DLD1 (cell line): ENCODE data around the gene MAP1LC3A.

Experiments
- in situ Hi-C: cut with HindIII; loops from 2 replicates; pipeline ENCODE4 v1.10.0; 2017; ENCODE audit warnings: low sequenced_read_pairs

The MAP1LC3A gene

DNA sequence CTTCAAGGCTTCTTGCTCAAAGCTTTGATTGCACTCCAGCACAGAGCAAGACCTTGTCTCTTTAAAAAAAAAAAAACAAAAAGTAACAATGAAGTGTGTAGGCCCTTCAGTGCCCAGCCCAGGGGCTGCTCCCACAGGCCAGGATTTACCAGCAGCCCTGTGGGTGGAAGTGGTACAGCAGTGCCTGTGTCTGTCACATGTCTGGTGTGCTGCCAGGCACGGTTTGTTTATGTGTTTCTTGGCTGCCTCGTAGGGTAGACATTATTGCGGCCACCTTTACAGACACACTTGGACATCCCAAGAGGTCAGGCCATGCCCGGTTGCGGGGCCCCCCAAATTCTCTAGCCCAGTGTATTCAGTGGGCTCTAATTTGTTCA, 29.6 kb upstream of the MAP1LC3A start:
- in situ Hi-C loops: no loop called here

DNA sequence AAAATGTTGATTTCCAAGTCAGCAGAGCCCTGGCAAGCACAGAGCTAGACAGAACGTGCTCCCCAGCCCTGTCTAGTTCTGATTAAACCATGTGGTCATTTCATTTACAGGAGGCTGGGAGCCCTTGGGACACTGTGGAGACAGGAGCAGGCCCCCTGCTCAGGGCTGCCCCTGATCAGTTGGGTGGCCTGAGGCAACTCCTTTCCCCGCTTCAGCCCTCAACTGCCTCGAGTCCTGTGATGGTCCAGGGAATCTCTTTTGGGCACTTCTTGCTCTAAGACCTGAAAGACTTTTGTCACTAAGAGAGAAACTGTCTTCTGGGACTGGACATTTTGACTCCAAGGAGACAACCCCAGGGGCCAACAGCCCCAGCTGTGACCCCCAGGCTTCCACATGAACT, 28.8 kb upstream of the MAP1LC3A start:
- in situ Hi-C loops: loop anchor here (10.0 kb wide), 1 partner anchor 345 kb away; no protein-coding TSS in a partner anchor

DNA sequence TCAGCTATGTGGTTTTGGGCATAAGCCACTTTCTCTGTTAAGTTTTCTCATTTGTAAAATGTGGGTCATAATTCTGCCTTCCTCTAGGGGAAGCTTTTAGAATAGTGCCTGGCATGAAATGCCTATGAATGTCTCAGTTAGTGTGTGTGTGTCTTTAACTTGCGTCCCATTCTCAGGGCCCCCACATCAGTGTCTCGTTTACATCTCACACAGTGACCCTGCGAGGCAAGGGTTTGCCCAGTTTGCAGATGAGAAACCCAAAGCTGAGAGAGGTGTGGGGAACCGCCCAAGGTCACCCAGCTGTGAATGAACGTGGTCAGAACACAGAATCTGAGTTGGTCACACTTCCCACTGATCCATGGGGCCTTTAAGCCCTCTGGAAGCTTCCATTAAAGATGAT, 28.2 kb upstream of the MAP1LC3A start:
- in situ Hi-C loops: loop anchor here (10.0 kb wide), 1 partner anchor 346 kb away; no protein-coding TSS in a partner anchor

DNA sequence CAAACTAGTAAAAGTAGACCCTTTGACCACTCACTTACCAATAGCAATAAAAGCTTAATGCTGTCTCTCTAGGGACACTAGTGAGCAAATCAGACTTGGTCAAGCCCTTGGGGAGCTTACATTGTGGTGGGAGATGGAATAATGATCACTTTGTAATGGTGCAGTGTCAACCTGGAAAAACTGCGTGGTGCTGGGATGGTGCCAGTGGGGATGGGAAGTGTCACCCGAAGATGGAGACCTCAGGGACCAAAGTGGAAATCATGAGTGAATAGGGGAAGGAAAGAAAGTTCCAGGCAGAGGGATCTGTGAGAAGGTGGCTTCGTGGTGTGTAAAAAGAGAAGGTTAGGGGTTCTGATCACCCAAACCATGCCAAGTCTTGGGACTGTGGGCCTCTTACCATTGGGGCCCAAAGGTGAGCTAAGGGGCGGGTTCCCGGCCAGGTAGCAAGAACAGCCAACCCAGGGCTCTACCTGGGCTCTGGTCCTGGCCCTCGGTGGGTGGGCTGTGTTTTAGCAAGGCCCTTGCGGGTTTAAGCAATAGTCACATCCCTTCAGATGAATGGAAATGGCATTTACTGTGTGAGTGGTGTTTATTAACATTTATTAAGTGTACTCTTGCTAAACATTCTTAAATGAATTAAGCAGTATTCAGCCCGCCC, 26.8 kb upstream of the MAP1LC3A start:
- in situ Hi-C loops: loop anchor here (10.0 kb wide), 1 partner anchor 347 kb away; no protein-coding TSS in a partner anchor

DNA sequence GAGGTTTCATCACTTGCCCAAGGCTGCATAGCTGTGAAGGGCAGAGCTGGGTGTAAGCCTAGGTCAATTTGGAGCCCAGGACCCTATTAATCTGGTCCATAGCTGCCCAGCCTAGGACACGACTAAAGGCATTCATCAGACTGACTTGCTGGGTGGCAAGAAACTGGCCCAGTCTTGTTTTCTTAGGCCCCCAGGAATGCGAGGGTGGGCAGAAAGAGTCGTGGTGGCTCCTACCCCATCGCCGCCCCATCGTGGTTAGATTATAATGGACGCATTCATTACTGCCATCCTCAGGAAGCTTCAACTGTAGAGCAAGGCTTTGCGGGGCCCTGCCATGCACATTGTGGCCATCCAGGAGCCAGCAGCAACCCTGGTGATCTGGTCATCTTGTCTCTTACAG, 26.2 kb upstream of the MAP1LC3A start:
- in situ Hi-C loops: loop anchor here (10.0 kb wide), 1 partner anchor 348 kb away; no protein-coding TSS in a partner anchor

DNA sequence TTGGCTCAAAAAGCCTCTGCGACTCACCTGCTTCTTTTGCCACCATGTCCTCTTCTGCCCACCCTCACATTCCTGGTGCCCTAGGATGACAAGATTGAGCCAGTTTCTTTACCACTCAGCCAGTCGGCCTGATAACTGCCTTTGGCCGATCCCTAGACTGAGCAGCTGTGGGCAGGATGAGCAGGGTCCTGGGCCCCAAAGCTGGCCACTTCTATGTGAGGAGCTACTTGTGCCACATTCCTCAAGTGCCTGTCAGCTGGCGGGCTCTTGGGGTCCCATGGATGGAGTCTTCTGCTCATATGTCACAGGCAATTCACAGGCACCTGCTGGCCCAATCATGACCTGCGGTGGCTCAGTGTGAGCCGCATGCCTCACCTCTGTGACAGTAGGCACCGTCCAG, 25.8 kb upstream of the MAP1LC3A start:
- in situ Hi-C loops: loop anchor here (10.0 kb wide), 1 partner anchor 348 kb away; no protein-coding TSS in a partner anchor

DNA sequence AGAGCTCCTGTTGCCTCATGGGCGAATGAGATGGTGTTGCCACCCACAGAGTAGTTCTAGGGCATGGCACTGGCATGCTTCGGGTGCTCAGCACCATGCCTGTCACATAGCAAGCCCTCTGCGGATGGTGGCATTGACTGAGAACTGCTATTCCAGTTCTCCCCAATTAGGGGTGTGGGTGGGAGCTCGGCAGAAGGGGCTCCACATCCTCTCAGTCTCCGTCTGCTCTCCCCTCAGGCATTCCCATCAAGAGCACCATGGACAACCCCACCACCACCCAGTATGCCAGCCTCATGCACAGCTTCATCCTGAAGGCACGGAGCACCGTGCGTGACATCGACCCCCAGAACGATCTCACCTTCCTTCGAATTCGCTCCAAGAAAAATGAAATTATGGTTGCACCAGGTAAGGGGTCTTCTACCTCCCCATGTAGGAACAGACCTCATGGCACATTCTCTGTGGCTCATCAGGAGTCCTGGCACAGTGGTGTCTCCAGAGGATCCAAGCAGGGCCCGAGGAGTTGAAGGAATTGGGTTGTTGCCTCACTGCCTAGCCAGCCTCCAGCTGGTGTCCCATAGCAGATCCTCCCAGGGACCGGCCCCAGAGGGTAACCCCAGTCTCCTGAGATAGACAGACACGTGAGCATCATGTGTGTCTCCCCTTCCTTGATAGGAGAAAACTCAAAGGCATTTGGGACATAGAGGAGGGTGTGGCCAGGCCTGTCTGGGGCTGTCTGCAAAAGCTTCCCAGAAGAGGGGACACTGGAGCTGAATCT, 23.9 kb upstream of the MAP1LC3A start:
- in situ Hi-C loops: loop anchor here (10.0 kb wide), 1 partner anchor 350 kb away; no protein-coding TSS in a partner anchor

DNA sequence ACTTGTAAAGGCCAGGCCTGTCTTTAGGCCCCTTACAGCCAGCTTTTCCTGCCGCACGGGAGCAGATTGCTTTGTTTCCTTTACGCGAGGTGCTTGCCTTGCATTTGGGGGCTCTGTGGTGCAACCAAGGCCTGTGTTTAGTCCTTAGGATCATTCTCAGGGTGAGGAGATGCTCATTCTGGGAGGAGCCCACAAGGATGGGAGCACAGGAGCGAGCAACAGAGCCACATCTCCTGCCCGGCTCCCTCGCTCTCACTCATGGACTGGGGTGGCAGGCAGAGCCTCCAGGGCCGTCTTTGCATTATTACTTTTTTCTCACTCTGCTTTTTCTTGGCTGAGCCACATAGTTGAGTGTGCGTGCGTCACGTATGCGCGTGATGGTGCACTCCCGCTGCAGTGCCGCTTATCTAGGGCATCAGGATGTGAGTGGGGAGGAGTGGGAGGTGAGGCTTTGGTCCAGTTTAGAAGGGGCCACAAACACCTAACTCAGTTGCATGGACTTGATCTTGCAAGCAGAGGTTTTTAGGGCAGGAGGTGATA, 23.1 kb upstream of the MAP1LC3A start:
- in situ Hi-C loops: loop anchor here (10.0 kb wide), 1 partner anchor 351 kb away; no protein-coding TSS in a partner anchor

DNA sequence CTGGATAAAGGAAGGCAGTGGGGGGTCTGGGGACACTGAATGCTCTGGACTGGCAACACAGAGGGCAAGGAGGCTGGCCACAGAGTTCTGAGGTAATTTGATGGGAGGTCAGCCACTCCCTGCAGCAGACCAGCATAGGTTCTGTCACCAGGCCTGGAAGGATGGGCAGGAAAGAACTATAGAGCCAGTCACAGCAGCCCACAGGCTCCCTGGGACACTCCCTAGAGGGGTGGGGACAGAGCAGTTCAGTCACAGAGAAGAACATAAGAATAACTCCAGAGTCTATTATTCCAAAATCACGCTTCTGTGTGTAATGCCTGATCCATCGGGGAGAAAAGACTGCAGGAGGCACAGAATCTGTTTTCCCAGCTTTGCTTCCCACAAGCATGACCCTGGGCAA, 22.7 kb upstream of the MAP1LC3A start:
- in situ Hi-C loops: loop anchor here (10.0 kb wide), 1 partner anchor 351 kb away; no protein-coding TSS in a partner anchor

DNA sequence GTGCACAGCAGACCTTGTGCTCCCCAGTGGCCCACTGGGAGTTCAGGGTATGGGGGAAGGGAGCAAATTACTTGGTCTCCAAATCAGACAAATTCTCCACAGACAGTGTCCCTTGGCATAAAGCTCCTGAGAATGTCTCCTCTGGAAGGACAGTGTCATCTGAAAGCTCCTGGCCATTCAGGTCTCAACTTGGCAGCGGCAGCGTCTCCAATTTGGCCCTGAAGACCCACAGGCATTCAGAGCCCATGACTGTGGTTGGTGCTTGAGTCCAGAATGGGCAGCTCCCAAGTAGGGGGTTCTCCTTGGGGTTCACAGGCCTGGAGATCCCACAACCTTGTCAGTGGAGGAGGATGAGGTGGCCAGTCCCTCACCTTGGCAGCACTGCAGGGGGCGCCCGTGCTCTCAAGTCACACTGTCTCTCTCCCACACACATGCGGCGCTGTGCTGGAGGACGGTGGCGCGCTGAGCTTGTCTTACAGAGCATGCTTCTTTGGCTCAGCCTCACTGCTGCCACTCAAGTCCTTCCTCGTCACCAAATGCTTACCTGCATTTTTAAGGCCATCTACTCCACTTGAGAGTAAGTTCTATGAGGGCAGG, 21.6 kb upstream of the MAP1LC3A start:
- in situ Hi-C loops: loop anchor here (10.0 kb wide), 1 partner anchor 352 kb away; no protein-coding TSS in a partner anchor

DNA sequence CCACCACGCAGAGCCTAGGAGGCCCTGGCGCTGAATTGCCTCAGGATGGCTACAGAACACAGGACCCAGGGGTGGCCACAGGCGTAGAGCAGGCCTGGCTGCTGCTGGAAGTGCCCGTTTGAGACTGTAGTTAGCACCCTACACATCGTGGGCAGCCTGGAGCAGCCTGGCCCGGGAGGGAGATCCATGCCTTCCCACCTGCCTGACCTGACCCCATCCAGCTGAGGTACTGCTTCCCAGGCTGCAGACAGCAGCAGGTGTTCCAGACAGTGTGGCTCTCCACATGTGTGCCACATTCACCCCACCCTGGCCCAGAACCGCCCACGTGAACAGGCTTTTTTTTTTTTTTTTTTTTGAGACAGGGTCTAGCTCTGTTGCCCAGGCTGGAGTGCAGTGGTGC, 20.9 kb upstream of the MAP1LC3A start:
- in situ Hi-C loops: loop anchor here (10.0 kb wide), 1 partner anchor 353 kb away; no protein-coding TSS in a partner anchor

DNA sequence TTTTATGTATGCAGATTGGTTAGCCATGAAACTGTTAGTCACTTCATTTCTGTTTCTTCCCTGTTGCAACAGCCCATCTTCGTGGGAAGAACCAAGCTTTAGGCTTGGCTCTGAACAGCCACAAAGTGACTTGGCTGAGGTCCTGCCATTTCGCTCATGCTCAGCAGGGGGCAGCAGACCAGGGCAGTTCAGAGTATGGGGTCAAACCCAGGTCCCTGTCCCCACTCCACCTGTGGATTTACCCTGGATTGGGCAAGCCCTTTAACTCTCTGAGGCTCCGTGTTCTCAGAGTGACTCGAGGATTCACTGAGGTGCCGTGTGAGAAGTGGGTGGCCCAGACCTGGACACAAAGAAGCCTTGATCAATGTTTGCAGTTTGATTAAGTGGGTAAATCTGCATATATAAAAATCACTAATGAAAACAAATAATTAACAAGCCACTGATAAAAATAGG, 19.8 kb upstream of the MAP1LC3A start:
- in situ Hi-C loops: loop anchor here (10.0 kb wide), 1 partner anchor 354 kb away; no protein-coding TSS in a partner anchor

DNA sequence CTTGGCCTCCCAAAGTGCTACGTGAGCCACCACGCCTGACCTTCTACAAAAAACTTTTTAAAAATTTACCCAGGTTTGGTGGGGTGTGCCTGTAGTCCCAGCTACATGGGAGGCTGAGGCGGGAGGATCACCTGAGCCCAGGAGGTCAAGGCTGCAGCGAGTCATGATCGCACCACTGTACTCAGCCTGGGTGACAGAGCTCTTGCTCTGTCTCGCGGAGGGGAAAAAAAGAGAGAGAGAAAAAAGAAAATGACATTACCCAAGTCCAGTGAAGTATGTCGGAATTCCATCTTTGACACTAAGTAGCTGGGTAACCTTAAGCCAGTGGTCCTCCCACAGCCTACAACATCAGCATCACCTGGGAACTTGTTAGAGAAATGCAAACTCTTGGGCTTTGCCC, 18.8 kb upstream of the MAP1LC3A start:
- in situ Hi-C loops: loop anchor here (10.0 kb wide), 1 partner anchor 355 kb away; no protein-coding TSS in a partner anchor

DNA sequence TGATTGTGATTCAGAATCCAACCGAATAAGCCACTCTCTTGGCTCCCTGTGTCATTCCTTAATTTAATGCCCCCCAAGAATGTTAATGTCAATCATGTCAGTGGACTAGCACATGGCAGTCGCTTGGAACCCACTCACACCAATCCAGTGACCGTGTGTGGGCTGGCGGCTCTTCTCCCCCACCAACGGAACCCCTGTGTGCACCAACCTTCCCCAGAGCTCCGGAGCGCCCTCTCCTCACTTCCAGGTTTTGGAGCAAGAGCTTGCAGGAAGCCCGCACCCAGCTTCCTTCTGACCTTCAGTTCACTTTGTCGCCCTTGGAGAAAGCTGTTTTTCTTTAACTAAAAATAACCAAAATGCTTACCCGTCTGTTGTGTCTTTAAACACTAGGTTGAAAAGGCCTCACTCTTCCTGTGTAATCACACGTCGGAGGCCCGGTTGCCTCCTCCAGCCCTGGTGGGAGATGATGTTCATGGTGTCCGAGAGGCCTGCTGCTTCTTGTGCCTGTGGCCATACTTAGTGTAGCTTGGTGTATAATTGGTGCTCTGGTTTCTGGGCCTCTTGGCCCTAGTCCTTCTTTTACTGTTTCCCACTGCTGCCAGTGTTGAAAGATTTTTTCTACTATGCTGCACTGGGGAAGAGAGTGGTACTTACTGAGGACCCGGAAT, 17.8 kb upstream of the MAP1LC3A start:
- in situ Hi-C loops: no loop called here

DNA sequence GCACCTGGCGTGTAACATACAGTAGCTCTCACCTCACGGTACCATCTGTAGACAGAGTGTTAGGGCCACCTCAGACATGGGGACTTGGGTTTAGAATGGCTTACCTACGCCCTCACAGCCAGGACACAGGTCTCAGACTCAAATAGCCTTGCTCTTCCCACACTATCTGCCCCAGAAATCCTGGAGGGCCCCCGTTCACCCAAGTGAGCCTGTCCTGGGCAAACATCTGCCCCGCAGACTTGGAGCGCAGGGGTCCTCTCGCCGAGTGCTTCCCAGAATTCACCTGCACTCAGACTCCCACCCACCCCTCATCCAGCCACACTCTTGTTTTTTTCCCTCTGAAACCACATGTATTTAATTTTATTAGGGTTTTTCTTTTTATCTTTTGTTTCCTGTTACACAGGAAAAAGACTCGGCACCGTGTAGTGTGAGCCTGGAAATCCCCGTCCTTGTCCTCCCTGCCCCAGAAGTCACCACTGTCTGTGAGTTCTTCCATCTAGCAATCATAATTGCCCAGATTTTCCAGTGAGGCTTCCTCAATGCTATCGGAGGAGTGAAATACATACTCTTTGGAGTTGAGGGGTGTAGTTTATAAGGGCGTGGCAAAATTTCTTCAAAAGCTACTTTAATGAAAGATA, 17.1 kb upstream of the MAP1LC3A start:
- in situ Hi-C loops: no loop called here

DNA sequence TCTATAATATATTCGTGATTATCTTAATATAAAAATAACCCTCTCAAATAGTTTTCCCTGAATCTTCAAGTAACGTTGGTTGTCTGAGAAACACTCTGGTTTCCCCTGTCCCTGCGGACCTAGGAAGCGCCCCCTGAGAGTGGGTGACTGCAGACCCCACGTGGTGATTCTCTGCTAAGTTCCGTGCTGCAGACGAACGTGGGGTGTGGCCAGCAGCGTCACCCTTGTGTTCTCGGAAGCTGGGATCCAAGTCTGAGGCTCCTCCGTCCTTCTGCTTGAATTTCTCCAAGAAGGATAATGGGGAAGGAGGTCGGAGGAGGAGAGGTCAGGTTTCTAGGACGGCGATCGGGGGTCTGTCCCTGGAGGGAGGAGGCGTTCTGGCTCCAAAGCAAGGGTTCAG, 16.6 kb upstream of the MAP1LC3A start:
- in situ Hi-C loops: no loop called here

DNA sequence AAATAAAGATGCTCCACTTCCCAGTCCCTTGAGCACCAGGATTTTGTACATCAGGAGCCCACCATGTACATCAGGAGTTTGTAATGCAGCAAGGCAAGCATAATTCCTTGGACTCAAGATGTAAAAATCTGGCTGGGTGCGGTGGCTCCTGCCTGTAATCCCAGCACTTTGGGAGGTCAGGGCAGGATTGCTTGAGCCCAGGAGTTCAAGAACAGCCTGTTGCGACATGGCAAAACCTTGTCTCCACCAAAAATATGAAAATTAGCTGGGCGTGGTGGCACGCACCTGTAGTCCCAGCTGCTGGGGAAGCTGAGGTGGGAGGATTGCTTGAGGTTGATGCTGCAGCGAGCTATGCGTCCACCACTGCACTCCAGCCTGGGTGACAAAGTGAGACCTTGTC, 16.1 kb upstream of the MAP1LC3A start:
- in situ Hi-C loops: no loop called here

DNA sequence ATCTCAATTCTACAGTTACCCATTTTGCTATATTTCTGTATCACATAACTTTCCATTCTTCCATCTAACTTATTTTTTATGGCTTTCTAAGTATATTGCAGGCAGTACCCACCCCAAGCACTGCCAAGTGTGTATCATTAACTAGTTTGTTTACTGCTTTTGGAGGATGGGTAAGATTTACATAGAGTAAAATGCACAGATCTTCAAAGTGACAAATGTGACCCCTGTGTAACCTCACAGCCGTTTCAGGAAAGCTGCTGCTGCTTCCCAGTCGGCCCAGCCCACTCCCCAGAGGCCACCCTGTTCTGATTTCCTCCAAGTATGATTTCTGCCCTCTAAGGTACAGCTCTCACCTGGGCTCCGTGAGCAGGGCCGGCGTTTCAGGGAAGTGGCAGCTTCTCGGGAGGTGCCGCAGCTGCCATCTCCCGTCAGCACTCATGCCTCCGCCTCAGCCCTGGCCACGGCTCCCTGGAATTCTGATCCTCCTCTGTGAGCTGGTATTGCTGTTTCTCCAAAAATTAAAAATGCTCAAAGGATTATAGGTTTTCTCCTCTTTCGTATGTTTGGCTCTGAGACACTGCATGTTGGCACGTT, 15.0 kb upstream of the MAP1LC3A start:
- in situ Hi-C loops: no loop called here

DNA sequence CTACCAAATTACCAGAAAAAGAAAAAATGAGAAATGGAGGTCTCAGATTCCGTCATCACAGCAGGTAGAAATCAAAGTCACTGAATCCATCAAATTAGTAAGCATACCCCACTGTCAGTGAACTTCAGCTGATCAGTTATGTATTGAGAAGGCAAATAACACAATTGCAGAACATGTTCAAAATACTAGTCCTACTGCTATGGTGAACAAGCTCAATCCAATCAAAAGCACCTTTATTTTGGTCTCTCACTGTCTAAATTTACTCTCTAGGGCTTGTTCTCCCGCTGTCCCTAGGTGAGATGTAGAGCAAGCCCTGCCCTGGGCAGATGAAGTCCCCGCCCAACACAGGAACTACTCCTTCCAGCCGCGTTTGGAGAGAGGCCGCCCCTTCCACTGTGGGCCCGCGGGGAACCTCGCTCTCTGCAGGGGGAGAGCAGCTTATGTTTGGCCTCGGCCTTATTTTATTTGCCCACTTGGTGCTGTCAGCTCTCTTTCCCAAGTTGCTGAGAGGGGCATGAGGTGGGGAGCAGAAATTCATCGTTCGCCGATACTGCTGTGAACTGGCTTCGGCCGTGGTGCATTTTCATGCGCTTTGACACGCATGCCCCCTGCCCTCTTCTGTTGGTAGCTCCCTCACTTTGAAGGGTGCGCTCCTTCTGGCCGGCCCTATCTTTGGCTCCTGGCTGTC, 14.3 kb upstream of the MAP1LC3A start:
- in situ Hi-C loops: no loop called here
